Endothelial cell (in vitro differentiated cells): ENCODE measurements around the gene TPX2. TPM values are rescaled to one million over a fixed set of nuclear protein-coding genes. Genes with fewer than 3 reads are reported as not detected.
"Not testable (repeated sequence)": the region's sequence is repeated elsewhere in the genome, so short reads cannot be mapped to it uniquely, and the experiment has no call there.

Source experiments
- DNase-seq: peaks from one replicate; pipeline ENCODE4 v3.0.0; 2021; ENCODE audit warnings: low spot score
- H3K27ac Mint-ChIP-seq: one replicate; pipeline ENCODE4 v1.8.0; 2021; ENCODE audit warnings: mixed read lengths, inconsistent platforms; ENCODE audit not compliant: unreplicated experiment
- H3K27me3 Mint-ChIP-seq: one replicate; pipeline ENCODE4 v1.8.0; 2021; ENCODE audit warnings: mild to moderate bottlenecking, moderate library complexity, mixed read lengths, inconsistent platforms; ENCODE audit not compliant: unreplicated experiment
- H3K36me3 Mint-ChIP-seq: one replicate; pipeline ENCODE4 v1.8.0; 2021; ENCODE audit warnings: mild to moderate bottlenecking, low read depth, mixed read lengths, inconsistent platforms; ENCODE audit not compliant: unreplicated experiment
- H3K4me1 Mint-ChIP-seq: one replicate; pipeline ENCODE4 v1.8.0; 2021; ENCODE audit warnings: mild to moderate bottlenecking, mixed read lengths, inconsistent platforms; ENCODE audit not compliant: unreplicated experiment
- H3K4me3 Mint-ChIP-seq: one replicate; pipeline ENCODE4 v1.8.0; 2021; ENCODE audit warnings: mild to moderate bottlenecking, mixed read lengths, inconsistent platforms; ENCODE audit not compliant: unreplicated experiment
- H3K9me3 Mint-ChIP-seq: one replicate; pipeline ENCODE4 v1.8.0; 2021; ENCODE audit warnings: mixed read lengths, inconsistent platforms; ENCODE audit not compliant: unreplicated experiment
- total RNA-seq: library from RNA; stranded (reverse); fragmentation: NEBNext Ultra II Directional; extraction: Animal tissue kit (Norgen Biotek cat#: 25700); gene quantifications from one replicate; pipeline ENCODE4 v1.2.1, GENCODE V29; 2021; ENCODE audit not compliant: unreplicated experiment
- TF ChIP-seq, protein P1 (sequence below): fragments of 200-600 bp; sonication (generic); IDR thresholded peaks from one replicate; pipeline ENCODE4 v1.5.0; 2021; ENCODE audit warnings: antibody characterized with exemption; ENCODE audit not compliant: unreplicated experiment

Gene TPX2
- total RNA-seq, 1 donor from 2014 or later, result 27.2 TPM

DNA sequence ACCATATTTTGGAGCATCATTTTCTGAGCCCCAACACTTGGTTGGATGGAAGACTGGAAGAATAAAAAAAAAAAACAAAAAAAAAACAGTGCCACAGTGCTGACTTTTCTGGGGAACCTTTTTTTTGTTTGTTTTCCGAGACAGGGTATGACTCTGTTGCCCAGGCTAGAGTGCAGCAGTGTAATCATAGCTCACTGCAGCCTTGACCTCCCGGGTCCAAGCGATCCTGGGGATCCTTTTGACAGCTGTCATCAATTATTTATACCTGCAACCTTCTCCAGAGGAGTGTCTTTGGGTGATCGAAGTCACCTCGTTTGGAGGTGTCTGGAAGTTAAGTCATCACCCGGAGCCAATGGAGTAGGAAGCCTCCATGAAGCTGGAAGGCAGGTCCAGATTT is 7.8 kb upstream of the TPX2 start:
- Mint-ChIP-seq H3K9me3 (no peaks in the 10 kb centered on the region), H3K4me1 (no peaks in the 10 kb centered on the region), H3K27ac (no peak overlapping the region), H3K4me3 (no peak overlapping the region), H3K27me3 (peaks cover 2% of the 10 kb centered on the region), H3K36me3 (no peaks in the 10 kb centered on the region)
- TF ChIP-seq, protein P1, sequence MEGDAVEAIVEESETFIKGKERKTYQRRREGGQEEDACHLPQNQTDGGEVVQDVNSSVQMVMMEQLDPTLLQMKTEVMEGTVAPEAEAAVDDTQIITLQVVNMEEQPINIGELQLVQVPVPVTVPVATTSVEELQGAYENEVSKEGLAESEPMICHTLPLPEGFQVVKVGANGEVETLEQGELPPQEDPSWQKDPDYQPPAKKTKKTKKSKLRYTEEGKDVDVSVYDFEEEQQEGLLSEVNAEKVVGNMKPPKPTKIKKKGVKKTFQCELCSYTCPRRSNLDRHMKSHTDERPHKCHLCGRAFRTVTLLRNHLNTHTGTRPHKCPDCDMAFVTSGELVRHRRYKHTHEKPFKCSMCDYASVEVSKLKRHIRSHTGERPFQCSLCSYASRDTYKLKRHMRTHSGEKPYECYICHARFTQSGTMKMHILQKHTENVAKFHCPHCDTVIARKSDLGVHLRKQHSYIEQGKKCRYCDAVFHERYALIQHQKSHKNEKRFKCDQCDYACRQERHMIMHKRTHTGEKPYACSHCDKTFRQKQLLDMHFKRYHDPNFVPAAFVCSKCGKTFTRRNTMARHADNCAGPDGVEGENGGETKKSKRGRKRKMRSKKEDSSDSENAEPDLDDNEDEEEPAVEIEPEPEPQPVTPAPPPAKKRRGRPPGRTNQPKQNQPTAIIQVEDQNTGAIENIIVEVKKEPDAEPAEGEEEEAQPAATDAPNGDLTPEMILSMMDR, result no peak
- no peak for DNase-seq

DNA sequence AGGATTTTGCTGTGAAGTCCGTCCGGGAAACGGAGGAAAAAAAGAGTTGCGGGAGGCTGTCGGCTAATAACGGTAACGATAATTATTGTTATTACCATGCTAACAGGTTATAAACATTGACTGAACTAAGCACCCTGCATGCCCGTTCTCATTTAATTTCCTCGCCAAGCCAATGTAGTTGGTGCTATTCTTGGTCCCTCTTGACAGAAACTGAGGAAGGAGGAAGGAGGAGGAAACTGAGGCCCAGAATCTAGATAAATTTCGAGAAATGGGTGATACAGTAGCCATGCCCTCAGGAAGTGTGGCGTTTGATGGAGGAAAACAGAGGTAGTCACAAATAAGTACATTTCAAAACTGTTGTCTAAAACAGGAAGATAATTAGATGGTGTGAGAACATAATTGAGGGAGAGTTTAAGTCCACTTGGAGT is 474 bp downstream of the TPX2 start:
- no peaks in the 10 kb centered on the region for H3K4me1 Mint-ChIP-seq
- H3K9me3 Mint-ChIP-seq, result no peaks in the 10 kb centered on the region
- no peak for DNase-seq
- H3K4me3 Mint-ChIP-seq, result no peak overlapping the region
- no peaks in the 10 kb centered on the region for H3K36me3 Mint-ChIP-seq
- H3K27me3 Mint-ChIP-seq, result peaks cover 1% of the 10 kb centered on the region
- TF ChIP-seq, protein P1, result no peak
- no peak overlapping the region for H3K27ac Mint-ChIP-seq

GRCh38 chr20:31740208-31740607 is 1.1 kb downstream of the TPX2 start:
- Mint-ChIP-seq H3K27ac (no peak overlapping the region), H3K27me3 (peaks cover 1% of the 10 kb centered on the region), H3K4me1 (no peaks in the 10 kb centered on the region), H3K9me3 (no peaks in the 10 kb centered on the region), H3K36me3 (no peaks in the 10 kb centered on the region), H3K4me3 (no peak overlapping the region)
- DNase-seq, result no peak
- TF ChIP-seq, protein P1, result no peak

GRCh38 chr20:31740656-31741323 is 1.7 kb downstream of the TPX2 start:
- no peak overlapping the region for H3K27ac Mint-ChIP-seq
- no peaks in the 10 kb centered on the region for H3K4me1 Mint-ChIP-seq
- H3K9me3 Mint-ChIP-seq, result no peaks in the 10 kb centered on the region
- peaks cover 1% of the 10 kb centered on the region for H3K27me3 Mint-ChIP-seq
- no peaks in the 10 kb centered on the region for H3K36me3 Mint-ChIP-seq
- DNase-seq, result no peak
- no peak overlapping the region for H3K4me3 Mint-ChIP-seq
- TF ChIP-seq, protein P1, result no peak

DNA sequence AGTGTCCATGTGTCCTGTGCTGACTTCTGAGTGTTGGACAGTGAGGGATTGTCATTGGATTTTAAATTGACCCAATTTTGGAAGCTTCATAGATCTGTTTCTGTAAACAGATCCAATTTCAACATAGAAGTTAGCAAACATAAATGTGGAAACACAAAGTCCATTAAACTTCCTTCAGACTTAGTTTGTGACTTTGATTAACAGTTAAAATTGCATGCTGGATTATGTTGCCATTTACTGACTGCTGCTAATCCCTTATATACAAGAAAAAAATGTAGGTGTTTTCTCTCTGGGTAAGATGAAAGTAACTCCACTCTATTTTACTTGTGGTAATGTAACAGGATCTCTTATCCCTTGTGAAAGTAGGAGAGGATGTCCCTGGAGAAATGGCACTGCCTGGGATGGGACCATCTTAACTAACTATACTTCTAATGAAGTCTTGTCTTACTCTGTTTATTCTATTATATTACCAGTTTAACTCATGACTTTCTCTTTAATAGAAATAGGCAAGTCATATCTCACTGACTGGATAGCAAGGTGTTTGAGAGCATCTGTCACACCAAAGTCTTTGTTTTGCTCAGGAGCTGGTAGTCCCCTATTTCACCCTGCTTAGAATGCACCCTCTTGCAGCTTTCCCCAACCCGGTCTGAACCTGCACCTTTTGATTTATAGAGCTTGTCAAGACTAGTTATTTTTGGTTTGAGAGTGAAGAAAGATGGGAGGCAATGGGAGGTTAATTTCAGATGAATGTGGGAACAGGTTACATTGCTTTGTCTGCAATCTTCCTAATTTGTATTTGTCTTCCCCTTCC is 7.2 kb downstream of the TPX2 start:
- Mint-ChIP-seq H3K4me1 (no peaks in the 10 kb centered on the region), H3K27ac (no peak overlapping the region), H3K9me3 (no peaks in the 10 kb centered on the region), H3K36me3 (no peaks in the 10 kb centered on the region), H3K27me3 (peaks cover 1% of the 10 kb centered on the region), H3K4me3 (no peak overlapping the region)
- DNase-seq, result no peak
- TF ChIP-seq, protein P1, result no peak

DNA sequence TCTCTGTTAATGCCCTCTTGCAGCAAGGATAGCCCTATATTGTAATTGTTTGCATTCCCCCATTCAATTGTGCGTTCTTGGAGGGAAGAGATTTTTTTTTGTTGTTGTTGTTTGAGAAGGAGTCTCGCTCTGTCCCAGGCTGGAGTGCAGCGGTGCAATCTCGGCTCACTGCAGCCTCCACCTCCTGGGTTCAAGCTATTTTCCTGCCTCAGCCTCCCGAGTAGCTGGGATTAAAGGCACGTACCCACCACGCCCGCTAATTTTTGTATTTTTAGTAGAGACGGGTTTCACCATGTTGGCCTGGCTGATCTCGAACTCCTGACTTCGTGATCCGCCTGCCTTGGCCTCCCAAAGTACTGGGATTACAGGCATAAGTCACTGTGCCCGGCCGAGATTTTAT is 7.9 kb downstream of the TPX2 start:
- H3K27me3 Mint-ChIP-seq, H3K27ac Mint-ChIP-seq, H3K4me1 Mint-ChIP-seq, H3K4me3 Mint-ChIP-seq, H3K36me3 Mint-ChIP-seq, DNase-seq, H3K9me3 Mint-ChIP-seq: not testable (repeated sequence)
